ENCODE measurements around the gene LRRC37B.
"Not testable (repeated sequence)": the region's sequence is repeated elsewhere in the genome, so short reads cannot be mapped to it uniquely, and the experiment has no call there.

The LRRC37B gene

GRCh38 chr17:32006957-32007462, at the start of gene LRRC37B:
Gene LRRC37B (plus strand): TSS chr17:32007383. CDS start chr17:32021393, 14,010 bp downstream.
- H3K4me3 ChIP-seq (ENCODE audit: low read depth, low read length): peak within 1 kb of the TSS; percentile 65
- TF ChIP-seq, protein P1, sequence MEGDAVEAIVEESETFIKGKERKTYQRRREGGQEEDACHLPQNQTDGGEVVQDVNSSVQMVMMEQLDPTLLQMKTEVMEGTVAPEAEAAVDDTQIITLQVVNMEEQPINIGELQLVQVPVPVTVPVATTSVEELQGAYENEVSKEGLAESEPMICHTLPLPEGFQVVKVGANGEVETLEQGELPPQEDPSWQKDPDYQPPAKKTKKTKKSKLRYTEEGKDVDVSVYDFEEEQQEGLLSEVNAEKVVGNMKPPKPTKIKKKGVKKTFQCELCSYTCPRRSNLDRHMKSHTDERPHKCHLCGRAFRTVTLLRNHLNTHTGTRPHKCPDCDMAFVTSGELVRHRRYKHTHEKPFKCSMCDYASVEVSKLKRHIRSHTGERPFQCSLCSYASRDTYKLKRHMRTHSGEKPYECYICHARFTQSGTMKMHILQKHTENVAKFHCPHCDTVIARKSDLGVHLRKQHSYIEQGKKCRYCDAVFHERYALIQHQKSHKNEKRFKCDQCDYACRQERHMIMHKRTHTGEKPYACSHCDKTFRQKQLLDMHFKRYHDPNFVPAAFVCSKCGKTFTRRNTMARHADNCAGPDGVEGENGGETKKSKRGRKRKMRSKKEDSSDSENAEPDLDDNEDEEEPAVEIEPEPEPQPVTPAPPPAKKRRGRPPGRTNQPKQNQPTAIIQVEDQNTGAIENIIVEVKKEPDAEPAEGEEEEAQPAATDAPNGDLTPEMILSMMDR (IDR thresholded peaks at IDR 0.05; ENCODE audit: low read depth, low read length, missing control alignments): peak; percentile 84
- DNase-seq (ENCODE audit: low read depth): peak; percentile 27

- DNase-seq (ENCODE audit: low read depth); H3K4me3 ChIP-seq (ENCODE audit: low read depth, low read length): not testable (repeated sequence)
Observed at GRCh38 chr17:31964131-31964530, 43.1 kb upstream of the LRRC37B start.

- DNase-seq (ENCODE audit: low read depth): no peak
- TF ChIP-seq, protein P1 (IDR thresholded peaks at IDR 0.05; ENCODE audit: low read depth, low read length, missing control alignments): no peak
- no peak overlapping the region for H3K4me3 ChIP-seq (ENCODE audit: low read depth, low read length)
Observed at GRCh38 chr17:31967648-31968047, 39.5 kb upstream of the LRRC37B start.

- not testable (repeated sequence) for H3K4me3 ChIP-seq (ENCODE audit: low read depth, low read length); DNase-seq (ENCODE audit: low read depth)
Observed at GRCh38 chr17:31970416-31970815, 36.8 kb upstream of the LRRC37B start.

GRCh38 chr17:31974269-31975071, 32.7 kb upstream of the LRRC37B start:
- H3K4me3 ChIP-seq (ENCODE audit: low read depth, low read length); DNase-seq (ENCODE audit: low read depth): not testable (repeated sequence)

DNA sequence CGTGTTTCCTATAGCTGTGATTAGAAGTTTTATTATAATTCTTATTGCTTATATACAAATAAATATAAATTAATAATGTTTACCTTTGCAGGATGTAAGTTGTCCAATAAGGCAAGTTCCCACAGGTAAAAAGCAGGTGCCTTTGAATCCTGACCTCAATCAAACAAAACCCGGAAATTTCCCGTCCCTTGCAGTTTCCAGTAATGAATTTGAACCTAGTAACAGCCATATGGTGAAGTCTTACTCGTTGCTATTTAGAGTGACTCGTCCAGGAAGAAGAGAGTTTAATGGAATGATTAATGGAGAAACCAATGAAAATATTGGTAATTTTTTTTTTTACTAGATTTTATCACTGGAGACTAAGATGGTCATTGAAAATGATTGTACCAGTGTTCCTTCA, 31.8 kb upstream of the LRRC37B start:
- not testable (repeated sequence) for H3K4me3 ChIP-seq (ENCODE audit: low read depth, low read length); DNase-seq (ENCODE audit: low read depth)

DNA sequence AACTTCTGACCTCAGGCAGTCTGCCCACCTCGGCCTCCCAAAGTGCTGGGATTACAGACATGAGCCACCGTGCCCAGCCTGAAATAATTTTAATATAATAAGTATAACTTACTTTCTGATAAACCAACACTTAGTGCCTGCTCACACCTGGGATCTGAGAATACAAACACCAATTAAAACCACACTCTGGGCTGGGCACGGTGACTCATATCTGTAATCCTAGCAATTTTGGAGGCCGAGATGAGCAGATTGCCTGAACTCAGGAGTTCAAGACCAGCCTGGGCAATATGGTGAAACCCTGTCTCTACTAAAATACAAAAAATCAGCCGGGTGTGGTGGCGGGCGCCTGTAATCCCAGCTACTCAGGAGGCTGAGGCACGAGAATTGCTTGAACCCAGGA, 15.4 kb upstream of the LRRC37B start:
- not testable (repeated sequence) for DNase-seq (ENCODE audit: low read depth)

DNA sequence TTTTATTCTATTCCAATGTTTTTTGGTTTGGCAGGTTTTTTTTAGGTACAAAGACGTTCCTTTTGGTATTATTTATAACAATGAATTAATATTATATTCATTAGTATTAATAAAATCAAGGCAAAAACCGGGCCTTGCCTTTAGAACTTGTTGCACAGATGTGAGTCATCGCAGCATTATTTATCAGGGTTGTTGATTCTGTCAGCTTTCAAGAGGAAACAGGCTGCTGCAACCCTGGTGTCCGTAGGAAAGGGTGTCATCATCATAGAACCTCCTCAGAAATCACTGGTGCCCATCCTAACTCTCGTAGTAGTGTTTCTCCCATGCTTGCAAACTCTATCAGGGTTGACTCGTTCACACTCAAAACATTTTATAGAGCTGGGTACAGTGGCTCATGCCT, 10.2 kb upstream of the LRRC37B start:
- no peak for DNase-seq (ENCODE audit: low read depth)
- no peak overlapping the region for H3K4me3 ChIP-seq (ENCODE audit: low read depth, low read length)
- TF ChIP-seq, protein P1 (IDR thresholded peaks at IDR 0.05; ENCODE audit: low read depth, low read length, missing control alignments): no peak

More for the DNA sequence above, 15.4 kb upstream of the LRRC37B start:
- H3K4me3 ChIP-seq (ENCODE audit: low read depth, low read length): not testable (repeated sequence)

DNA sequence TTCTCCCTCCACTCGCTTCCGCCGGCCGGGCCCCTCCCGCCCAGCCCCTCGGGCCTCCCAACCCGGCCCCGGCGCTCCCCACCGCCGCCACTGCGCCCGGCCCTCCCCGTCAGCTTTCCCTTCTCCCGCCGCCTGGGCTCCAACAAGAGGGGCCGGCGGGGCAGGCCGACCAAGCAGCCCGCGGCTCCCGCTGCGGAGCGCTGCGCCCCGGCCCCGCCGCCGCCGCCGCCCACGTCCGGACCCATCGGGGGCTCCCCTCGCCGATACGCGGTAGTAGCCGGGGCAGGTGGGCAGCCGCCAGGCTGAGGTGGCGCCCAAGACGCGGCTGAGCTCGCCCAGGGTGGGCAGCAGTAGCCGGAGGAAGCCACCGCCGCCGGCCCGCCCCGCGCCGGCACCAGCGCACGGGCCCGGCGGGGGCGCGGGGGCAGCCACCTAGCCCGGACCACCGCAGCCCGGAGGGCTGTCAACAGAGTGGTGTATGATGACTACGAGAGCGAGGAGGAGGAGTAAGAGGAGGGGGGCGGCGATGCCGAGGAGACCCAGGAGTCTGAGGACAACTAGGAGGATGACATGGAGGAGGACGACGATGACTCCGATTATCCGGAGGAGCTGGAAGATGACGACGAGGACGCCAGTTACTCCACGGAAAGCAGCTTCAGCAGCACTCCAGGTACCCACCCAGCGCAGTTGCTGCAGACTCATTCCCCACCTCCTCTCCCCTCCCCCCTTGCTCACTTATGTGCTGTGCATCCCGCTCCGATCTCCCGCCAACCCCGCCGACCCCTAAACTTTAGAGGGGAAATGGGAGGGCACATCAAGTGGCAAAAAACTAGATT, 498 bp downstream of the LRRC37B start:
- TF ChIP-seq, protein P1 (IDR thresholded peaks at IDR 0.05; ENCODE audit: low read depth, low read length, missing control alignments): no peak
- no peak for DNase-seq (ENCODE audit: low read depth)
- H3K4me3 ChIP-seq (ENCODE audit: low read depth, low read length): peak overlapping the region; percentile 65

All from GM12864 (cell line).